Type B pancreatic cell (in vitro differentiated cells): ENCODE measurements around the gene MED20. TPM values are rescaled to one million over a fixed set of nuclear protein-coding genes. Genes with fewer than 3 reads are reported as not detected.

Source experiments
- DNase-seq: peaks from one replicate; pipeline ENCODE4 v3.0.0; 2021; ENCODE audit warnings: mixed read lengths; ENCODE audit not compliant: unreplicated experiment; ENCODE audit errors: extremely low spot score
- H3K27ac Mint-ChIP-seq: 2 replicates; pipeline ENCODE4 v1.8.0; 2021; ENCODE audit warnings: mild to moderate bottlenecking, mixed read lengths
- H3K27me3 Mint-ChIP-seq: 2 replicates; pipeline ENCODE4 v1.8.0; 2021; ENCODE audit warnings: mixed read lengths
- H3K36me3 Mint-ChIP-seq: 2 replicates; pipeline ENCODE4 v1.8.0; 2021; ENCODE audit warnings: mixed read lengths
- H3K4me1 Mint-ChIP-seq: one replicate; pipeline ENCODE4 v1.8.0; 2021; ENCODE audit warnings: mixed read lengths; ENCODE audit not compliant: unreplicated experiment
- H3K4me3 Mint-ChIP-seq: 2 replicates; pipeline ENCODE4 v1.8.0; 2021; ENCODE audit warnings: mild to moderate bottlenecking, mixed read lengths
- H3K9me3 Mint-ChIP-seq: 2 replicates; pipeline ENCODE4 v1.8.0; 2021; ENCODE audit warnings: mixed read lengths
- CTCF ChIP-seq: fragments of 200-600 bp; sonication (generic); conservative IDR thresholded peaks from 2 replicates; pipeline ENCODE4 v1.5.0; 2021; ENCODE audit warnings: antibody characterized with exemption, mild to moderate bottlenecking
- long read RNA-seq: library from polyadenylated mRNA; unstranded; transcript quantifications from one replicate; pipeline ENCODE4 v2.0.0, GENCODE V29; 2020
- total RNA-seq: library from RNA; stranded (reverse); gene quantifications from 2 replicates; pipeline ENCODE4 v1.2.1, GENCODE V29; 2021; ENCODE audit warnings: low replicate concordance

Gene MED20
- 31.8 and 35.7 TPM in 2 replicates for total RNA-seq
- long read RNA-seq, transcript MED20-201 (4 exons, 2,438 nt) = major isoform, 16 of 22 reads
- long read RNA-seq, partial matches to known transcripts = 0 of 22 reads
- long read RNA-seq, other reads (novel, unspliced or antisense) = 3 of 22 reads

- Mint-ChIP-seq H3K4me3 (peak within 1 kb of the TSS; percentile 100), H3K27ac (peak within 1 kb of the TSS; percentile 100), H3K9me3 (no peaks in the 10 kb centered on the region), H3K36me3 (peaks cover 27% of the 10 kb centered on the region), H3K27me3 (no peaks in the 10 kb centered on the region), H3K4me1 (peaks cover 20% of the 10 kb centered on the region)
- DNase-seq = peak; percentile 94
- peak; percentile 100 for TF ChIP-seq CTCF
These were observed at the start of gene MED20, which contains the start of gene BYSL for GRCh38 chr6:41920921-41921711. Gene MED20, minus strand, starts transcription at chr6:41921139. Its CDS starts 121 bp downstream, at chr6:41921018. Gene BYSL, plus strand, starts transcription at chr6:41921499. Its CDS starts 64 bp downstream, at chr6:41921563.

GRCh38 chr6:41970436-41970846 lies 49.5 kb upstream of the MED20 start:
- peak overlapping the region; percentile 35 for H3K27ac Mint-ChIP-seq

GRCh38 chr6:41967312-41968287 lies 46.7 kb upstream of the MED20 start:
- no peak for DNase-seq
- TF ChIP-seq CTCF = no peak
- H3K4me1 Mint-ChIP-seq = peaks cover 21% of the 10 kb centered on the region
- no peaks in the 10 kb centered on the region for H3K9me3 Mint-ChIP-seq
- H3K36me3 Mint-ChIP-seq = no peaks in the 10 kb centered on the region
- H3K4me3 Mint-ChIP-seq = peak overlapping the region; percentile 64
- no peaks in the 10 kb centered on the region for H3K27me3 Mint-ChIP-seq
- peak overlapping the region; percentile 96 for H3K27ac Mint-ChIP-seq

More at GRCh38 chr6:41970436-41970846, 49.5 kb upstream of the MED20 start:
- H3K27me3 Mint-ChIP-seq = no peaks in the 10 kb centered on the region
- TF ChIP-seq CTCF = no peak
- no peaks in the 10 kb centered on the region for H3K9me3 Mint-ChIP-seq
- H3K36me3 Mint-ChIP-seq = no peaks in the 10 kb centered on the region
- H3K4me3 Mint-ChIP-seq = no peak overlapping the region
- peaks cover 18% of the 10 kb centered on the region for H3K4me1 Mint-ChIP-seq
- no peak for DNase-seq

- no peaks in the 10 kb centered on the region for H3K36me3 Mint-ChIP-seq
- H3K27ac Mint-ChIP-seq = peak overlapping the region; percentile 96
These were observed 46.0 kb upstream of the MED20 start for GRCh38 chr6:41966961-41967311.

More at GRCh38 chr6:41966961-41967311, 46.0 kb upstream of the MED20 start:
- TF ChIP-seq CTCF = no peak
- no peak for DNase-seq
- Mint-ChIP-seq H3K4me3 (no peak overlapping the region), H3K4me1 (peaks cover 21% of the 10 kb centered on the region), H3K27me3 (no peaks in the 10 kb centered on the region), H3K9me3 (no peaks in the 10 kb centered on the region)
